Umbilical cord (tissue), 2 donors: ENCODE results near the gene SMIM9. TPM values are rescaled to one million over a fixed set of nuclear protein-coding genes. Genes with fewer than 3 reads are reported as not detected.
A peak's percentile ranks its signal among the peaks of the same experiment; 100 is the strongest.
"Not testable (repeated sequence)": the region's sequence is repeated elsewhere in the genome, so short reads cannot be mapped to it uniquely, and the experiment has no call there.

ENCODE experiments used
- DNase-seq: peaks from one replicate; pipeline ENCODE4 v3.0.0-alpha.2; 2015; ENCODE audit warnings: low spot score
- total RNA-seq: library from RNA; depleted of rRNA; stranded (reverse); fragments of >200 nt; gene quantifications from one replicate; pipeline ENCODE4 v1.2.3, GENCODE V29; 2014; ENCODE audit warnings: low replicate concordance; ENCODE audit not compliant: insufficient read depth

Gene SMIM9
- not detected for total RNA-seq

DNA sequence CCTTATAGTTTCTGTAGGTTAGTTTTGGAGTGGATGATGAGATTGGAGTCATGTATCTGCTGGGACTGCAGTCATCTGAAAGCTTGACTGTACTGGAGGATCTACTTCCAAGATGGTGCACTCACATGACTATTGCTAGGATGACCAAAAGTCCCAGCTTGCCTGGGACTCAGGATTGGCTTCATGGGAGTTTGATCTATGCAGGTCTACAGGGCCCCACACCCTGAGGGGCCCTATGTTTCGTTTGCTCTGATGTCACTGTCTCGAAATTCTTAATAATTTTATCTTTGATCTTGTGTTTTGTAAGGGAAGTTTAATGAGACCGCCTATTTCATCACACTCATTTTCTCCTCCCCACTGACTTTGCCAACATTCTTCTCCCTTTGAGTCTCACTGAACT, at the start of gene SMIM9:
TSS of gene SMIM9 (minus strand) at position 101 of the 400 bp plus-strand sequence. CDS start 3,806 bp downstream, outside the sequence.
- DNase-seq: no peak

DNA sequence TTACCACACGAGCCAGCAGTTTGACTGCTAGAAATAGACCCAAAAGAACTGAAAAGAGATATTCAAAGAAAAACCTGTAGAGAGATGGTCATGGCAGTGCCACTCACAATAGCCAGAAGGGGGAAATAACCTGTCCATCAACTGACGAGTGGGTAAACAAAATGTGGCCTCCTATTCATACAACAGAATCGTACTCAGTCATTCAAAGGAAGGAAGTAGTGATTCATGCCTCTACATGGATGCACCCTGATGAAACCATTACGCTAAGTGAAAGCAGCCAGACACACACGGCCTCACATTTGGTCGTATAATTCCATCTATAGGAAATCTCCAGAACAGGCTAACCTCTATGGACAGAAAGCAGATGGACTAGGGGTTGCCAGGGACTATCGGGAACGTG, 49.6 kb upstream of the SMIM9 start:
- not testable (repeated sequence) for DNase-seq

DNA sequence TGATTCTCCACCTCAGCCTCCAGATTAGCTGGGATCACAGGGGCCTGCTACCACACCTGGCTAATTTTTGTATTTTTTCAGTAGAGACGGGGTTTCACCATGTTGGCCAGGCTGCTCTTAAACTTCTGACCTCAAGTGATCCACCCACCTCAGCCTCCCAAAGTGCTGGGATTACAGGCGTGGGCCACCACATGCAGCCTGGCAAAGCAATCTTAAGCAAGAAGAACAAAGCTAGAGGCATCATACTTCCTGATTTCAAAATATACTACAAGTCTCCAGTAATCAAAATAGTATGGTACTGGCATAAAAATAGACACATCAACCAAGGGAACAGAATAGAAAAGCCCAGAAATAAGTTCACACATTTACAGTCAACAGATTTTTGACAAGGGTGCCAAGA, 38.9 kb upstream of the SMIM9 start:
- DNase-seq: no peak

DNA sequence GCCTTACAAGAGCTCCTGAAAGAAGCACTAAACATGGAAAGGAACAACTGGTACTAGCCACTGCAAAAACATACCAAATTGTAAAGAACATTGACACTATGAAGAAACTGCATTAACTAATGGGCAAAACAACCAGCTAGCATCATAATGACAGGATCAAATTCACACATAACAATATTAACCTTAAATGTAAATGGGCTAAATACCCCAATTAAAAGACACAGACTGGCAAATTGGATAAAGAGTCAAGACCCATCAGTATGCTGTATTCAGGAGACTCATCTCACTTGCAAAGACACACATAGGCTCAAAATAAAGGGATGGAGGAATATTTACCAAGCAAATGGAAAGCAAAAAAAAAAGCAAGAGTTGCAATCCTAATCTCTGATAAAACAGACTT, 34.1 kb upstream of the SMIM9 start:
- not testable (repeated sequence) for DNase-seq

DNA sequence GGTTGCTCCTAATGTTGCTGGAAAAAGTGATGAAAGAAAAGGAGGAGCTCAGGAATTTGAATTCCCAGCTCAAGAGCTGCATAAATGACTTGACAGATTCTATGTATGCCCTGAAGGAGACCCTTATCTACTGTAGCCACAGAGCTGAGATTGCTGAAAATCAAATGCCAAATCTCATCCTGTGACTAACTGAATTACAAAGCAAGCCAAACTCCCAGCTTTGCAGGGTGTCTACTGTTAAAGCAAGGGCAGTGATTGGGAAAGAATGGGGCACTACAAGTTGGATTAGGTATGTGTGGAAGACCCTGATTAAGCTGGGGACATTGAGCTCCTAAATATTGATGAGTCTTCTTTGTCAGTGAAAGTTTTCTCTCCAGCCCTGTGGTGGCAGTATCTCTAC, 20.8 kb upstream of the SMIM9 start:
- no peak for DNase-seq

DNA sequence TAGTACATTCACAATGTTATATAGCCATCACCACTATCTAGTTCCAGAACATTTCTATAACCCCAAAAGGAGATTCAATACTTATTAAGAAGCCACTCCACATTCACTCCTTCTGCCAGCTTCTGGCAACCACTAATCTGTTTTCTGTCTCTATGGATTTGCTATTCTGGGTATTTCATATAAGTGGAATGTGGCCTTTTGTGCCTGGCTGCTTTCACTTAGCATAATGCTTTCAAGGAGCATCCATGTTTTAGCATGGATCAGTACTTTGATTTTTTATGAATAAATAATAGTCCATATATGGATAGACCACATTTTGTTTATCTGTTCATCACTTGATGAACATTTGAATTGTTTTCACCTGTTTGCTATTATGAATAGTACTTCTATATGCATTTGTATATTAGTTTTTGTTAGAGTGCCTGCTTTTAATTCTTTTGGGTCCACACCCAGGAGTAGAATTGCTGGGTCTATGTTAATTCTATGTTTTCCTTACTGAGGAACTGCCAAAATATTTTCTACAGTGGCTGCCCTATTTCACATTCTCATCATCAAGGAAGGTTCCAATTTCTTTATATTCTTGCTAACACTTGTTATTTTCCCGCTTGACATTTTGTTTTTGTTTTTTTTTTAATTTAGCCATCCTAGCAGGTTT, 16.6 kb upstream of the SMIM9 start:
- DNase-seq: no peak

DNA sequence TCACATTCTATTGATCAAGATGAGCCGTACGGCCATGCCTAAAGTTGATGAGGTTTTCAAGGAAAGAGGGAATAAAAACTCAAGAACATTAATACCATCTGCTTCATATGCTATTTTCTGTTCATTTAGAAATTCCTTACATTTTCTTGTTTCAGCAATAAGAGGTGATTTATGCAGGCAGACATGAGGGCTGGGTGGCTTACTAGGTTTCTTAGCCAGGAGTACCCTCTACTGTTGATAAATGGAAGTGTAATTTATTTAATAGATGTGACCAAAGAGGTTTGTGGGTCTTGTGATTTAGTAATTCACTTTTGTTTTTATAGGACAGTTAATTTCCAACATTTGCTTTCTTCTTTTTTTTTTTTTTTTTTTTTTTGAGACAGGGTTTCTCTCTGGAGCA, 6.4 kb upstream of the SMIM9 start:
- DNase-seq: peak; percentile 7

DNA sequence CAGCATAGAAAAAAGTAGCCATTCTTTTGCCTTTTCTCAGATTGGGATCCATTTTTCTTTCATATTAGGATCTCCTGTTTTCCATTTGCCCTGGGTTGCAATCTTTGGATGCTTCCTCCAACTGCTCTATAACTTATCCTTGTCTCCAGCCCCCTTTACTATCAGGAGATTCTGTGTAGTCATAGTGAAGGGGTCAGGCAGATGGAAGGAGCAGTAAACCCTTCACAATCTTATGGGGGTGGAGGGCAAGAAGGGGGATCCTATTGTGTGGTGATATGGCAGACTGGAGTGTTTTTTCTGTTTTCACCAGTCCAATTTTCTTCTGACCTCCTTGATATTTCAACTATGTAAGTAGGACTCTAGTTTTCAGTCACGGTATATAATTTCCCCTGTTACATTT, 1.7 kb upstream of the SMIM9 start:
- DNase-seq: no peak

DNA sequence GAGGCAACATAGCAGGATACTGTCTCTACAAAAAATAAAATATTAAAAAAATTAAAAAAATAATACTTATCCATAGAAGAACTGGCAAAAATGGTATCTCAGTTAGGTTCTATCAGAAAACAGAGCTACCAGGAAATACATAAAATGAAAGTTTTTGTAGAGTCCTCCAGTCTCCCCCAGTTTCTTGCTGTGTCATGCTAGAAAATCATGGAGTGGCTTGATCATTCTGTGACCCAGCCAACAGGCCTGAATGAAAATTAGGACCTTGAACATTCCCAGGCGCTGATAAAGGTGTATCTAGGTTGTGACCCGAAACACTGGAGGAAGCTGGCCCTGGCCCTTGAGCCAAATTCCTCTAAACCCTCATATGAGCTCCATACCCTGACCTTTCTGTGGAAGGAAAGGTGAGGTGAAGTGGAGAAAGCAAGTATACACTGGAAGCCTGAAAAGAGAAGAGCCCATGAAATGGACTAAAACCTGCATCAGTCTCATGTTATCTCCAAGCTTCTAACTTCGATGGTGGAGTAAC, 652 bp downstream of the SMIM9 start:
- DNase-seq: no peak

DNA sequence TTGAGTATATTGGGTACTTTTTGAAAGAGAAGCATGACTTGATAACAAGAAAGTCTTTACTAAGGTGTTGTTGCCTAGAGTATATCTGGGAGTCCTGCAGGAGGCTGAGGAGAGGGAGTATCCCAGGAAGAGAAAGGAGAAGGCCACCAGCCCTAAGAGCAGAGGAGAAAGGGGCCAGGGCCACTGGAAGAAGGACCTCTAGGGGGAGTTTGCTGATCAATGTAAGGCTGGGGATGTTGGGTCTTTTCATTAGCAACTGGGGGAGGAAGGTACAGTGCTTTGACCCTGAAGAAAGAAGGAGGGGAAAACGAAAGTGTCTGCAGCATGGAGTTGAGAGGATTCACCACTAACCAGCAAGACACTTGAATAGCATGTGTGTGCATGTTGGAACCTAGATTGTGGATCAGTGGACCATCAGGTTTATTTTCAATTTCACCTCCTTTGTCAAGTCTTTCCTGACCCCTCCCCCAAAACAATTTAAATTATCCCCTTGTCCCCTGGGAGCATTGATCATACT, 4.5 kb downstream of the SMIM9 start:
- no peak for DNase-seq

DNA sequence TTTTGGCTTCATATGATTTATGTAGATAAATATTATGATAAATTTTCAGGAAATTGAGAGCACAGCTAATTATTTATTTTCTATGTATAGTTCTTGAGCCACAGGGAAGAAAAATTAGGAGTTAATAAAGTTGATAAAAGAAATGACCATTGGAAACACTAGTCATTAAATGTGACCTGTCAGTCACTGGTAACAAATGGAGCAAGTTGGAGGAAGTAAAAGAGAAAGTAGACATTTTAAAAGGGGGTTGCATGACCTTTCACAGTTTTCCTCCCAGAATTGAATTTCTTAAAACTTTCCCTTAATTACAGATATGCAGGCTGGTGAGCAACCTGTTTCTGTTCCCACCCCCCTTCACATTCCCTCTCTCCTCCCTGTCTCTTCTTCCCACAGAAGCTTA, 5.3 kb downstream of the SMIM9 start:
- DNase-seq: no peak

DNA sequence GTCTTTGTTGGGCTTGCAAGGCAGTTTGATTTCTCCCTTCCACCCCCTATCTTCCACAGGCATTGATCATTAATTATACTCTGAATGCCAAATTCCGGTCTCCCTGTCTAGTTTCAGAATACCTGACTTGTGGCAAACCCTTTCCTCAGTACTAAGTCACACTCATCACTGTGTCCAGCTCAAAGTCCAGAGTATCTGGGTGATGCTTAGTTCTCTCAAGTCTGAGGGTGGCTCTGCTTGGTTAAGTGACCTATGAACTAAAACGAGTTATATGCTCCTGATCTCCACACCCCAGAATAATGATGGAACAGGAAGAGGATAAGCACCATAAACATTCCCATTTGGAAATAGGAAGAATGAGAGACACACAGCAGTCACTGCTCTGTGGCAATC, 6.5 kb downstream of the SMIM9 start:
- no peak for DNase-seq

DNA sequence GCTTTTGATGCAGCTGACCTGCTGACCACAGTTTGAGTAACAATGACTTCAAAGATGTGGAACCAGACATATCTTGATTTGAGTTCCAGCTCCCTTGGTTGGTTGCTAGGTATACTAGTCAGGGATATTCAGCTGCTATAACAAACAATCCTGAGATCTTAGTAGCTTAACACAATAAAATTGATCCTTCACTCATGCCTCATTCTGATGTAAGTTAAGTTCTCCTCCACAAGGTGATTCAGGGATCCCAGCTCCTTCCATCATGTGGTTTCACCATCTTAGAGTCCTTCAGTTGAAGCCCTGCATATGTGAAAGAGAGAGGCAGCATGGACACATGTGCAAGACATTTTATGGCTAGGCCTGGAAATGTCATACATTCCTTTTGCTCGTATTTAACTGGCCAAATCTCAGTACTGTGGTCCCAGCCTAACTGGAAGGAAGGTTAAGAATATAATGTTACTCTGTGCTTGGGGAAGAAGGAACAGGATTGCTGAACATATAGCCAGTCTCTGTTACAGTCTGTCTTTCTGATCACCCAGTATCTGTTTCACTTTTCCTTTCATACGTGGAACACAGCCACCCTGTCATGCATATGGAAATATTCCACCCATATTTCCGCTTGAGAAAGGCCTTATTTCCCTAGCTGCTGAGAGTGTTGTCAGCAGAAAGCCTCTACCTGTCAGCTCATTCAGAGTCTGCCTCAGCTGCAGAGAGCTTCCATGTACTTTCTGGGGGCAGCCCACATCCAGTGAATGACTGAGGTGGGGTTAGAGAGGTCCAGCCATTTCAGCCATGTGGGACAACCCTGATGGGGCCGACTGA, 7.1 kb downstream of the SMIM9 start:
- DNase-seq: no peak

DNA sequence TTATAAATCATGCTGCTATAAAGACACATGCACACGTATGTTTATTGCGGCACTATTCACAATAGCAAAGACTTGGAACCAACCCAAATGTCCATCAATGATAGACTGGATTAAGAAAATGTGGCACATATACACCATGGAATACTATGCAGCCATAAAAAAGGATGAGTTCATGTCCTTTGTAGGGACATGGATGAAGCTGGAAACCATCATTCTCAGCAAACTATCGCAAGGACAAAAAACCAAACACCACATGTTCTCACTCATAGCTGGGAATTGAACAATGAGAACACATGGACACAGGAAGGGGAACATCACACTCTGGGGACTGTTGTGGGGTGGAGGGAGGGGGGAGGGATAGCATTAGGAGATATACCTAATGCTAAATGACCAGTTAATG, 8.9 kb downstream of the SMIM9 start:
- not testable (repeated sequence) for DNase-seq

DNA sequence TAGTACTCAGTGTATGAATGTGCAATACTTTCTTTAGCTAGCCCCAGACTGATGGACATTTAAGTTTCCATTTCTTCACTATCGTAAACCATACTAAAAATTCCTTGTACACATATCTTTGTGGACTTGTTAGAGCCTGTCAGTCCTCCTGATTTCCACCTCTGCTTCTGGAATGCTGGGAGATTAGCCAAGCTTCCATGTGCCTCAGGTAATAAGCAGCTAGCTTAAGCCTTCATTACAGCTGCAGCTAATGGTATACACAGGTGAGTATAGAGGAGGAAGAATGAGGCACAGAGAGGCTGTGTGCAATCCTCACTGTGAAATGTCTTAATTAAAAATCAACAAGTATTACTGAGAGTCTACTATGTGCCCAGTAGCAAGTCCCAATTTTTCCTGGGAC, 9.8 kb downstream of the SMIM9 start:
- DNase-seq: no peak

DNA sequence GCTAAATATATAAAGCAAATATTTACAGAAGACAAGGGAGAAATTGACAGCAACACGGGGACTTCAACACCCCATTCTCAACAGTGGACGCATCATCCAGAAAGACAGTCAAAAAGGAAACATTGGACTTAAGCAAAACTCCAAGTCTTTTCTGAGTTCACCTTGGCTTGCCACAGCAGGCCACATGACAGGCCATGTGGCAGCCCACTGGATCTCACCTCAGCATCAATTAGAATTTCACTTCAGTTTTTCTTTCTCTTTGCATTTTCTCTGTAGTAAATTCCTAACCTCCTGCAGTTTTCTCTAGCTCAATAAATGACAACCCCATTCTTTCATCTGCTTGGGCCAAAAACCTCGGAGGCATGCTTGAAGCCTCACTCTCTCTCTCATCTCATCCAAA, 12.4 kb downstream of the SMIM9 start:
- no peak for DNase-seq

DNA sequence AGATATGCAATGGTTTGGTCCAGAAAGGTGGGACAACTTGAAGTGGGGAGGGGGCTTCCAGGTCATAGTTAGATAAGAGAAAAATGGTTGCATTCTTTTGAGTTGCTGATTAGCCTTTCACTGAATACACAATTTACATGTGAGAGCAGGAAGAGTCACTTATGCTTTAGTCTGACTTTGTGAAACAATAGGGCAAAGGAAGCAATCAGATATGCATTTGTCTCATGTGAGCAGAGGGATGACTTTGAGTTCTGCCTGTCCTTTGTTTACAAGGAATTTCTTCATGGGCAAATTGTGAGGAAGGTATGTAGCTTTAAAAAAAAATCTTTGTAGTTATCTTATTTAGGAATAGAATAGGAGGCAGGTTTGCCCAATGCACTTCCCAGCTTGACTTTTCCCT, 12.9 kb downstream of the SMIM9 start:
- DNase-seq: no peak

DNA sequence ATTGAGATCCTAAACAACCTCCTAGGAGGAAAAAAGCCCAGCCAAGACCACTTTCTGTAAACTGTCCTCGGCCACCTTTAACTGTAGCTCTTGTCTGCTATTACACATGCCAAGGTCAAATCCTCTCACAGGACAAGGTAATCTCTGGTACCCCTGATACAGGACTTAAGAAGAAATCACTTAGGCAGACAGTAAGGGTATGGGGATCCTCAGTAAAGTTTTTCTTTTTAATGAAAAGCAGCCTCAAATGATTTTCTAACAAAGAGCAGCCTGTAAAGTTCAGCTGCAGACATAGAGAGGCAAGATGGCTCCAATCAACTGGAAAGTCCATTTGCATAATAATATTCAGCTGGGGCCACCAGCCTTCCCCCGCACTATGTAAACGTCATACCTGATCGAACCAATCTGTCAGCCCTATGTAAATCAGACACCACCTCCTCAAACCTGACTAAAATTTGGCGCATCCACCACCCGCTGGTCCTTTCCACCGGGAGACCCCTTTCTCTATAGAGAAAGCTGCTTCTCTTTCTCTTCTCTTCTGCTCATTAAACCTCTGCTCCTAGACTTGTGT, 14.6 kb downstream of the SMIM9 start:
- no peak for DNase-seq

DNA sequence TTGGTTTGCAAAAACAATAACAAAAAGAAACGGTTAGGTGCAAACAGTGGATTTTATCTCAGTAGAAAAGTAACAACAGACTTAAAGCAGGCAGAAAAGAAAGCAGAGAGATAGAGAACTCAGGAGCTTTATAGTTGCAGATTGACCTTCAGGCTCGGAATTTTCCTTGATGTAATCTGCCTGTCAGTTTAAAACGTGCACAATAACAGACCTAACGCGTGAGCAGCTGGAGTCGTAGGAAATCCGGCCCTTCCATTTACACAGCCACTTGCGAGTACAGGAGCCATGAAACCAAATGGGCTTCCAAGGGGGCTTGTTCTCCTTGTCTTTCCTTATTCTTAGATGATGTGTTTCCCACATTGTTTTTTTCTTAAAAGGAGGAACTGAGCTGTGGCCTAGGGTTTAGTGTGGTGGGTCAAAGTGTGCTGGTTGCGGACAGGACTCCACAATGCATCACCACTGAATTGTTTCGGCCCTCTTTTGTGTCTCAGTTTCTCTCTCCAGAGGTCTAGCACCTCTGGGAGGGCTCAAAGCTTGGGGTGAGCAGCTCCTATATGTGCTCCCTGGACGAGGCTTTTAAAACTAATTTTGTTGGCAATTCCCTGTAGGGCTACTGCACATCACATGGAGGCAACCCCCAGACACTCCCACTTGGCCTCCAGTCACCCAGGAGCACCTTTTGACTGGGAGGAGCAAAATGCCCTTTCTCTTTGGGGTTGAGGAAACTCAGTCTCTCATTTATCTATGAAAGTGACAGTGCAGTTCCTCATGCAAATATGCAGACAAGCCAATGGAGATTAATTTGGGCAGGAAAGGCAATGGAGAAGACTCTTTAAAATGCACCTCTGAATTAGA, 15.3 kb downstream of the SMIM9 start:
- no peak for DNase-seq

DNA sequence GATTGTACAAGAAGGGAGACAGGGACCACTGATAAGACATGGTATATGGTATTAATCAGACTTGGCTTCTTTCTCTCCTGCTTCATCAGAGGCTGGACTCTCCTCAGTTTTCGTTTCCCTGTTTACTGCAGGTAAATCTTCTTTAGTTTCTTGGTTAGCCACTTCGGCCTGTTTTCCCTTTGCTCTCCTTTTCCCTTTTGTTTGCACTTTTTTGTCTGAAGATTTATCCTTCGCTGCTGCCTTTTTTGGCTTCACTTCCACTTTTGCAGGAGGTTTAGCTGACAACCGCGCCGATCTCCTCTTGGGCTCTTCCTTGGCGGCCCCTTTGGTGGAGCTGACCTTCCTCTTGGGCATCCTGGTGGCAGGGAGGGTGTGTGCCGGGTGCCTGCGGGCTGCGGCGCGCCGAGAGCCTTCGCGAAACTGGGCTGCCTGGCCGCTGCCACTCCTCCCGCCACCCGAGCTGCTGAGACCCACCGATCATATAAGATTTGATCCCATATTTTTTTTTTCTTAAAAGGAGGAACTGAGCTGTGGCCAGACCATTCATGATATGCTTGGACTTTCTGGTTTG, 17.3 kb downstream of the SMIM9 start:
- not testable (repeated sequence) for DNase-seq

DNA sequence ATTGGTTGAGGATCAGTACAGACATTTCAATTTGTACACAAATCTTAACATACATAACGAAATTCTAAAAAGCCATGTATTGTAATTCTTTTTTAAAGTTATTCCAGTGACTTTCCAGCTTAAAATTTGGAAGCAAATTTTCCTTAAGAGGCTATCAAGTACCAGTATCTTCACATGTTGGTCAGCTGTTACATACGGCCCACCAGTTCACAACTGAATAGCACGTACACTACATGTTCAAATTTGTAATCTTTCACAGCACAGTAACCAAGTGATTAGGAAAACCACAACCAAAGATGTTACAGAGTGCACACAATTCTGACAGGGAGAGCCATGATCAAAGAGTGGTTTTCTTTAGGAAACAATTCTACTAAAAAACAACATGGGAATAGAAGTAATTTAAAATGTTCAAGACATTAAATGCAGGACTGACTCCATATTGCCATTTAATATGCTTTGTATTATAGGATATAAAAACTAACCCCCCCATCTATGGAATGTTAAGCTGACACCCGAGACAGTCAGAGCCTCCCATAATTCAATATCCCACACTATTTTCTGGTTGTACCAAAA, 18.1 kb downstream of the SMIM9 start:
- not testable (repeated sequence) for DNase-seq
